Left lung (tissue), 10 donors: ENCODE data around the gene STK11. TPM values are rescaled to one million over a fixed set of nuclear protein-coding genes. Genes with fewer than 3 reads are reported as not detected.

Experiments
- ATAC-seq: fragments of 200-7000 bp; cut with Tn5 transposase; one replicate; pipeline ENCODE4 v1.9.1; 2020; ENCODE audit warnings: moderate library complexity
- DNase-seq, 4 donors: peaks; one replicate each; pipeline ENCODE4 v3.0.0-alpha.2; 2013 to 2020
- H3K27ac ChIP-seq, 2 donors: fragments of 200-600 bp; sonication (generic) in 1 of 2; one replicate each; pipeline versions ENCODE4 v1.5.0 to v1.8.0; 2020 to 2021
- H3K27me3 ChIP-seq, 2 donors: fragments of 200-600 bp; sonication (generic) in 1 of 2; one replicate each; pipeline versions ENCODE4 v1.5.0 to v1.8.0; 2020 to 2021
- H3K36me3 ChIP-seq, 2 donors: fragments of 200-600 bp; sonication (generic) in 1 of 2; one replicate each; pipeline versions ENCODE4 v1.5.0 to v1.8.0; 2020 to 2021
- H3K4me1 ChIP-seq, 2 donors: fragments of 200-600 bp; one replicate each; pipeline ENCODE4 v1.8.0; 2021
- H3K4me3 ChIP-seq, 2 donors: fragments of 200-600 bp; sonication (generic) in 1 of 2; one replicate each; pipeline versions ENCODE4 v1.5.0 to v1.8.0; 2020 to 2021; ENCODE audit warnings: mild to moderate bottlenecking in 1 of 2
- H3K9me3 ChIP-seq, 2 donors: fragments of 200-600 bp; sonication (generic) in 1 of 2; one replicate each; pipeline versions ENCODE4 v1.5.0 to v1.8.0; 2020 to 2021
- intact Hi-C, 2 donors: fragments of 100-400 bp; cut with DNase I; formaldehyde crosslinking; loops; one replicate each; pipeline versions ENCODE4 v1.11.2 to v1.14.2; 2022
- polyA plus RNA-seq, 6 donors: library from polyadenylated mRNA; unstranded; fragments of 120-200 nt; gene quantifications; one replicate each; pipeline ENCODE4 v1.2.1, GENCODE V29; 2013; ENCODE audit not compliant: insufficient read length in 6 of 6
- total RNA-seq, 2 donors: library from RNA; stranded (reverse); fragmentation: NEBNext Ultra II Directional; extraction: Animal tissue kit (Norgen Biotek cat#: 25700); gene quantifications; one replicate each; pipeline ENCODE4 v1.2.1, GENCODE V29; 2021
- TF ChIP-seq, protein P1 (sequence below), 2 donors: fragments of 200-600 bp; sonication (generic) in 1 of 2; IDR thresholded peaks; one replicate each; pipeline versions ENCODE4 v1.5.0 to v1.8.0; 2021; ENCODE audit warnings: antibody characterized with exemption in 2 of 2
- donor health status: DM: no; HTN: yes; CAD: no.
- donor health status: DM: no; HTN: no; CAD: no.

STK11 gene
- total and polyA plus RNA-seq, 8 donors = 42.6 to 58.4 (median 51.1) TPM

DNA sequence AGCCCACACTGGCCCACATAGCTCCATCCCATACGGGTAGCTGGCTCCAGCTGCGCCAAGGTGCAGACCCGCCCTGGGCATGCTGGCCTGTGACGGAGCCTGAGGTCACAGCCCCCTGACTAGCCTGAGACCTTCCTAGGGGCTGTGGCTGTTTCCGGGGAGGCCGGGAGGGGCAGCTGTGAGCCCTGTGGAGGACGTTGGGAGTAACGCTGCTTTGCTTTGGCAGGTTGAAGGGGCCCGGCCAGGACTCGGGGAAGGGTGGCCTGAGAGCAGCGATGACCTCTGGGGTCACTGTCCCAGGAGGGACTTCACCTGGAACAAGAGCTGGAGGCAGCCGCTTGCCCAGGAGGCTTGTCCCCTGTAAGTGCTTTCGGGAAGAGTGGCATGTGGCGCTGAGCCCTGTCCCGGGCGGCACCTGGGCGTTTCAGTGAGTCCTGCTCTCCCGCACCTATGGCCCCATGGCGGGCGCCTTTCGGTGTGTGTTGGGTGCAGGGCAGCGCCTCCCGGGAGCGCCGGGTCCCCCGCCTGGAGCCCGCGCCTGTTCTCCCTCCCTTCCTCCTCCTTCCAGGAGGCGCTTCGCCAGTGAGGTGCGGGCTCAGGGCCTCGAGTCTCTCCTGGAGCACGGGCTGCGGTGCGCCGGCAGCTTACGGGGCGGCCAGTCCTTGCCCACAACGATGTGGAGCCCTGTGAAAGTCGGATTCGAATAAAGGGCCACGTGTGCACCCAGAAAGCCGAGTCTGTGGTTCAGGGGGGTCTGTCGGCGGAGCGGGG is 68.7 kb downstream of the STK11 start:
- peak overlapping the region; percentile 99 for H3K27ac ChIP-seq
- H3K36me3 ChIP-seq = peaks cover 4 to 71% of the 10 kb centered on the region in 2 donors
- DNase-seq (no peak), ATAC-seq (no peak)
- H3K27me3 ChIP-seq = no peaks in the 10 kb centered on the region
- intact Hi-C loops = no loop called here
- TF ChIP-seq, protein P1, sequence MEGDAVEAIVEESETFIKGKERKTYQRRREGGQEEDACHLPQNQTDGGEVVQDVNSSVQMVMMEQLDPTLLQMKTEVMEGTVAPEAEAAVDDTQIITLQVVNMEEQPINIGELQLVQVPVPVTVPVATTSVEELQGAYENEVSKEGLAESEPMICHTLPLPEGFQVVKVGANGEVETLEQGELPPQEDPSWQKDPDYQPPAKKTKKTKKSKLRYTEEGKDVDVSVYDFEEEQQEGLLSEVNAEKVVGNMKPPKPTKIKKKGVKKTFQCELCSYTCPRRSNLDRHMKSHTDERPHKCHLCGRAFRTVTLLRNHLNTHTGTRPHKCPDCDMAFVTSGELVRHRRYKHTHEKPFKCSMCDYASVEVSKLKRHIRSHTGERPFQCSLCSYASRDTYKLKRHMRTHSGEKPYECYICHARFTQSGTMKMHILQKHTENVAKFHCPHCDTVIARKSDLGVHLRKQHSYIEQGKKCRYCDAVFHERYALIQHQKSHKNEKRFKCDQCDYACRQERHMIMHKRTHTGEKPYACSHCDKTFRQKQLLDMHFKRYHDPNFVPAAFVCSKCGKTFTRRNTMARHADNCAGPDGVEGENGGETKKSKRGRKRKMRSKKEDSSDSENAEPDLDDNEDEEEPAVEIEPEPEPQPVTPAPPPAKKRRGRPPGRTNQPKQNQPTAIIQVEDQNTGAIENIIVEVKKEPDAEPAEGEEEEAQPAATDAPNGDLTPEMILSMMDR (IDR thresholded peaks at IDR 0.05) = no peak
- H3K9me3 ChIP-seq = no peaks in the 10 kb centered on the region
- peaks cover 43 to 69% of the 10 kb centered on the region in 2 donors for H3K4me1 ChIP-seq
- H3K4me3 ChIP-seq = peak overlapping the region in 1 of 2 donors; percentile 70

DNA sequence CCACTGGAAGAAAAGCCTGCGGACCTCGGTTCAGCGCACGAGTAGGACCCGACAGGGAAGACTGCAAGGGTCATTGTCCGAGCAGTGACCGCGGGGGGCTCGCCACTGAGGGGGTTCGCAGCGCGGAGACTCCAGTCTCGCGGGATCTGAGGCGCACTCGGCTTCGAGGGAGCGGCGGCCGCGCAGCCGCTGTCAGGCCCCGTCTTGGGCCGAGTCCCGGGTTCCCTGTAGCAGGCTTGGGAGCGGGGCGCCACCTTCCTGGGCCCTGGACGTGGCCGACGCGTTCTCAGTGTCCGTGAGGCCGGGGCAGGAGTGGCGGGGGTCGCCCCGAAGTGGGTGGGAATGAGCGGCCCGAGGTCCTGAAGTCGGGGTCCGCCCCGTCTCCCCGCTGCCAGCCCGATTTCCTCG is 69.3 kb downstream of the STK11 start:
- Histone ChIP-seq H3K36me3 (peaks cover 4 to 75% of the 10 kb centered on the region in 2 donors), H3K9me3 (no peaks in the 10 kb centered on the region), H3K27me3 (no peaks in the 10 kb centered on the region), H3K27ac (peak overlapping the region; percentile 99), H3K4me3 (peak overlapping the region; percentile 48 to 70), H3K4me1 (peaks cover 43 to 72% of the 10 kb centered on the region in 2 donors)
- ATAC-seq (peak; percentile 0), DNase-seq (no peak)
- intact Hi-C loops = no loop called here
- TF ChIP-seq, protein P1 (IDR thresholded peaks at IDR 0.05) = no peak

DNA sequence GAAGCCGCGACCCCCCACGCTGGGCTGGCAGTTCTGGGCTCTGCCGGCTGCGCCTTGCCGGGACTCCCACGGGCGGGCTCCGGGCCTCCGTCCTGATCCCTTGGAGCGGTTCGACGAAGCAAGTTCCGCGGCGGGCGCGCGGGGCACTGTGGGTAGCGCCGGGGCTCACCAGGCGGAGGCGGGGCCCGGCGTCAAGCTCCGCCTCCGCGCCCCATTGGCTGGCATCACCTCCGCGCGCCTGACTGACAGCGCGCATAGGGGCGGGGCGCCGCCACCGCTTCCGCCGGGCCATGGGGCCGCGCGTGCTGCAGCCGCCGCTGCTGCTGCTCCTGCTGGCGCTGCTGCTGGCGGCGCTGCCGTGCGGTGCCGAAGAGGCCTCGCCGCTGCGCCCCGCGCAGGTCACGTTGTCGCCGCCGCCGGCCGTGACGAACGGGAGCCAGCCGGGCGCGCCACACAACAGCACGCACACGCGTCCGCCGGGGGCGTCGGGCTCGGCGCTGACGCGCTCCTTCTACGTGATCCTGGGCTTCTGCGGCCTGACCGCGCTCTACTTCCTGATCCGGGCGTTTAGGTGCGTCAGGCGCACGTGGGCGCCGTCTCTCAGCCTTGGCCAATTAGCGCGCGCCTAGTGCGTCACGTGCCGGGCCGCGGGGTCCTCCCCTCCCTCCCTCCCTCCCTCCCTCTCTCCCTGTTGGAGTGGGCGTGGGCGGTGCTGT is 69.8 kb downstream of the STK11 start, which contains the start of gene FAM174C:
Gene FAM174C, plus strand, starts transcription at position 271 of the 716 bp plus-strand sequence. Its CDS starts 20 bp downstream, at position 291.
- peak within 1 kb of the TSS; percentile 99 for H3K27ac ChIP-seq
- no peaks in the 10 kb centered on the region for H3K27me3 ChIP-seq
- H3K9me3 ChIP-seq = no peaks in the 10 kb centered on the region
- ATAC-seq (peak; percentile 84), DNase-seq (peak; percentile 93 to 98 (median 97))
- TF ChIP-seq, protein P1 (IDR thresholded peaks at IDR 0.05) = no peak
- H3K36me3 ChIP-seq = peaks cover 4 to 75% of the 10 kb centered on the region in 2 donors
- intact Hi-C loops = no loop called here
- peak within 1 kb of the TSS; percentile 48 to 70 for H3K4me3 ChIP-seq
- H3K4me1 ChIP-seq = peaks cover 38 to 70% of the 10 kb centered on the region in 2 donors

DNA sequence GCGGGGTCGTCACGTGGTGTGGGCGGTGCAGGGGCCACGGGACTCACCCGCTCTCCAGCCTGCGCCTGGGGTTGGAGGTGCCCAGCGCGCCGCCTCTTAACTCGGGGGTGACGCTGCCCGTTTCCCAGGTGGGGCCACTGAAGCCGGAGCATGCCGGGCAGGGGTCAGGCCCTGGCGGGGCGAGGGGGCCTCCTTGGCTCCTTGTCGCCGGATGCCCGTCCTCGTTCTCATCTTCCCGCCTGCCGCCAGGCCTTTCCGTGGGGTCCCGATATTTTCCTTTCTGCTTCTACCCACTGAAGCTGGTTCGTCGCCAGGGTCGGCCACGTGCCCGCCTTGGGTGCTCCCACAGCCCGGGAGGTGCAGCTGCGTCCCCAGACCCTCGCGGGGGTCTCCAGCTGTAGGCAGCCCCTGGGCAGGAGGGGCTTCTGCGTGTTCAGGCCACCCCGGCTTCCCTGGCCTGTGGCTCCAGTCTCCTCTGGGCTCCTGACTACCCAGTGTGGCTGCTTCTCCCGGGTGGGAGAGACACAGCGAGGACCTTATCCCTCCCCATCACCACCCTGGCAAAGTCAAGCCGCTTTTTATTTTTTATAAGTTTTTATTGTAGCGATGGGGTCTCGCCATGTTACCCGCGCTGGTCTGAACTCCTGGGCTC is 70.5 kb downstream of the STK11 start:
- intact Hi-C loops = no loop called here
- no peak for DNase-seq
- peak overlapping the region; percentile 48 to 70 for H3K4me3 ChIP-seq
- no peak for ATAC-seq
- H3K9me3 ChIP-seq = no peaks in the 10 kb centered on the region
- peaks cover 32 to 63% of the 10 kb centered on the region in 2 donors for H3K4me1 ChIP-seq
- peak overlapping the region; percentile 99 for H3K27ac ChIP-seq
- no peaks in the 10 kb centered on the region for H3K27me3 ChIP-seq
- TF ChIP-seq, protein P1 (IDR thresholded peaks at IDR 0.05) = no peak
- H3K36me3 ChIP-seq = peaks cover 4 to 68% of the 10 kb centered on the region in 2 donors
